NOMO-1 (cell line): ENCODE results near the gene TADA2A.

Source experiments
- DNase-seq, 2 experiments: peaks; one replicate each; lab custom pipeline; 2025; ENCODE audit not compliant: unreplicated experiment in 2 of 2; lab: John Stamatoyannopoulos, UW

The TADA2A gene

DNA sequence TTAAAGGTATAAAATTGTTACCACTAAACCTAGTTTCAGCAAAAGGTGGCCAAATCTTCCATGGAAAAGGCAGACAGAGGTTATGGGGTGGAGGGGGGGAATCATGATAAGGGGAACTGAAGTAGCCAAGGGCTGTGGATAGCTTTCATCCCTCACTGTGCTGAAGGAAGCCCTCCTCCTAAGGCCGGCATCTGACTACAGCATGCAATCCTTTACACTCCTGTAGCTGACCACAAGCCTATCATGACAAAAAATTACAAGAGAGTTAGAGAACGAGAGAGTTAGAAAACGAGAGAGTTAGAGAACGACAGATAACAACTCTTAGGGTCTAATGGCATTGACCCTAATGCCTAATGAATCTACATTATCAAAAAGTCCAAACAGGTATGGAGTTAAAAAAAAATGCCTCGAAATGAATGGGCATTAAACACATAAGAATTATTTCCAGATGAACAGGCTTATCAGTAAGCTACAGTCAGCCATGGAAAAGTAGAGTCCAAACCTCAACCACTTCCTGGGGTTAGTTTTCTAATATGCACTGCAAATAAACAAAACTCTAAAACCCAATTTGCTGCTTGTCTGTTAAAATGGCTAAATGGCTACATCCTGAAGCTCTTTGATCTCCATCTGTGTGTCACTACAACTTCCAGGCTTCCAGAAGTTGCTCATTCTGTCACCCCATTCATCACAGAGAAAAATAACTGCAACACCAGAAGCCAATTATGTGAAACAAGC lies 112.7 kb downstream of the TADA2A start:
- DNase-seq, result no peak

GRCh38 chr17:37520174-37520573 lies 113.5 kb downstream of the TADA2A start:
- no peak for DNase-seq

- DNase-seq, result no peak
These were observed 115.1 kb downstream of the TADA2A start for GRCh38 chr17:37521821-37522220.

- DNase-seq, result no peak
These were observed 117.1 kb downstream of the TADA2A start for GRCh38 chr17:37523715-37524219.

DNA sequence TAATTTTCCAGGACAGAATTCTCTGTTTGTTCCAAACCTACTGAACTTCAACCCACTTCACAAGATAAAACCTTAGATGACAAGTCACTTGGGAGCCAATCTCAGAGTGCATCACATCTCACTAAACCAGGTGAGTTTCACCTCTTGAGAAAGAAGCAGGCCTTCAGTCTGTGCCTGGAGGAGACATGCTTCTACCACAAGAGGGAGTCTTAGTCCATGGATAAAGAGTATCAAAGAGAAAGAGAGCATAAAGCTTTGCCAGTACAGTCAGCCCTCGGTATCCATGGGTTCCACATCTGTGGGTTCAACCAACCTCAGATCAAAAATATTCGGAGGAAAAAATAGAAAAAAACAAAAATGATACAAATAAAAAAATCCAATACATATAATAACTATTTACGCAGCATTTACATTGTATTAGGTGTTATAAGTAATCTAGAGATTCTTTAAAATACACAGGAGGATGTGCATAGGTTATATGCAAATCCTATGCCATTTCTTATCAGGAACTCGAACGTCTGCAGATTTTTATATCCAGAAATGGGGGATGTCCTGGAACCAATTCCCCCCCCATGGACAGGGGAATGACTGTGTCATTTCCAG lies 120.7 kb downstream of the TADA2A start:
- peak in 1 of 2 experiments; percentile 18 for DNase-seq
